ENCODE results near the gene S100A16.
A peak's percentile ranks its signal among the peaks of the same experiment; 100 is the strongest.

The S100A16 gene

DNA sequence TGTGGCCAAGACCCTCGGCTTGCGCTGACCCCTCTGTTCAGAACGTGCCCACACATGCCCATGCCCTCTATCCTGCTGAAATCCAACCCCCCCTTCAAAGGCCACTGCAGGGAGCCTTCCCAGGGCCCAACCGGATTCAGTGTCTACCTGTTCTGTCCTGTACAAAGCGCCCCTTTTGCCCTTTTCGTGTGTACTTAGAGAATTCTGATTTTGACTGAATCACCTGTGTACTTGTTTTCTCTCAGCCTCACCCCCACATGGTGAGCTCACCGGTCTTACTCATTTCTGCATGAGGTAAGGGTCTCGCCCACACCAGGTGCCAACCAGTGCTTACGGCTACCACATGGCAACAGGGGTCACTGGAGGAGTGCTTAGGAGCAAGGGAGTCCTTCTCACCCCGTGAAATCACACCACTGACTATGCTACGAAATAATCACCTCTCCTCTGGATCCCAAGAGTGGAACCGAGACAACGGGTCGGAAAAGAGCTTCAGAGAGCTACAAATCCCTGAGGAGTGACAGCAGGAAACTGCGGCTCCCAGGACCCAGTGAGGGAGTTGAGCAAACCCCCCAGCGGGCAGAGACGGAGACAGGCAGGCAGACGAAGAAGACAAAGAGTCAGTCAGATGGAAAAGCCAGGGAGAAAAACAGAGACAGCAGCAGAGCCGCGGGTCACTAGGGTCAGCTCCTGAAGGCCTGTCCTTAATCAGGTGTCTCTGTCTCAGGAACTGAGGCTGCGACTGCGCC, 45.1 kb downstream of the S100A16 start:
- H4K20me1 ChIP-seq (ENCODE audit: insufficient read depth, low read length, poor library complexity, severe bottlenecking) = no peaks in the 10 kb centered on the region
- no peak overlapping the region for H3K4me3 ChIP-seq (ENCODE audit: low read length, poor library complexity, severe bottlenecking)
- H2AFZ ChIP-seq (ENCODE audit: low read length) = peak overlapping the region; percentile 89
- H3F3A ChIP-seq (ENCODE audit: low read depth) = no peaks in the 10 kb centered on the region
- TF ChIP-seq EZH2phosphoT487 (IDR thresholded peaks at IDR 0.05; ENCODE audit: borderline replicate concordance) (no peak), CTCF (conservative IDR thresholded peaks at IDR 0.05; ENCODE audit: low read length) (no peak)
- H3K4me2 ChIP-seq (ENCODE audit: low read depth, low read length, poor library complexity, severe bottlenecking) = peak overlapping the region; percentile 60
- H3K36me3 ChIP-seq (ENCODE audit: insufficient read depth, low read length) = no peaks in the 10 kb centered on the region
- H3K9me3 ChIP-seq (ENCODE audit: insufficient read depth, low read depth, low read length) = no peaks in the 10 kb centered on the region
- no peaks in the 10 kb centered on the region for H3K79me2 ChIP-seq (ENCODE audit: insufficient read depth, low read length)
- peak overlapping the region; percentile 42 for H3K9ac ChIP-seq (ENCODE audit: low read depth, low read length, poor library complexity, severe bottlenecking)
- H3K27me3 ChIP-seq (ENCODE audit: insufficient read depth, low read length, poor library complexity, severe bottlenecking) = no peaks in the 10 kb centered on the region
- no peaks in the 10 kb centered on the region for H3K9me2 ChIP-seq (replicated peaks; ENCODE audit: low read depth, low read length)
- peaks cover 35% of the 10 kb centered on the region for H3K4me1 ChIP-seq (ENCODE audit: insufficient read depth, low read length, poor library complexity, severe bottlenecking)

DNA sequence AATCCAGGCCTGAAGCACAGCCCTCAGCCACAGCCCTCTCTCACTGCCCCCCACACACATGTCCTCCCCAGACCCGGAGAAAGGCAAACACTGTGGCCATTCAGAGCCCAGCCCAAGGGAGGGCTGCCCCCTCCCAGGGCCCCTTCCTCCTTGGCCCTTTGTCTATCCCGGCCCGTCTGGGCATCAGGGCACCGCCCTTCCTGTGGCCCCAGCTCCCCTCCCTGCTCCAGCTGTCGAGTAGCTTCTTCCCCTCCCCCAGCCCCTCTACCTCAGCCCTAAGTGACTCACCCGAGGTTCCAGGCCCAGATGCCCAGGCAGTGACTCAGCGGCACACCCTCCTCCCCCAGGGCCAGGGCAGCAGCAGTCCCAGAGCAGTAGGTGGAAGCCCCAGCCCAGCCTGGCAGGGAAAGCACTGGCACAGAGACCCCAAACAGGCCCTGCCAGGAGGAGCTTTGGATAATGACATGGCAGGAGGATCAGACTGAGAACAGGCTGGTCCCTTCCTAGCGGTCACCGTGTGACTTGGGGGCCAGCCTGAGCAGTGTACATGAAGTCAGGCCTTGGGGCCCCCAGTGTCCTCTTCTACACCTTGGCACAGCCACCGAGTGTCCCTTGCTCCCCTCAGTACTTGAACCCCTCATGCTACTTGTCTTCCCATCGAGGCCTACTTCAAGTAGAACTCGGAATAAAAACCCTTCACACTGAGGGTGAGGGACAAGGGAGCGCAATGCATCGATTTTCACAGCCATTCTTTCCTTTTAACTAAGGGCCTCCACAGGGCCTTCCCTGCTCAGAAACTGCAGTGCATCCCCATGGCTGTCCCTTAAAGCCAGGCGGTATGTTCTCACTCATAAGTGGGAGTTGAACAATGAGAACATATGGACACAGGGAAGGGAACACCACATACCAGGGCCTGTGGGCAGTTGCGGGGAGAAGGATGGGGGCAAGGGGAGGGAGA, 46.2 kb downstream of the S100A16 start:
- Histone ChIP-seq H3K9ac (ENCODE audit: low read depth, low read length, poor library complexity, severe bottlenecking) (peak overlapping the region; percentile 77), H3K4me3 (ENCODE audit: low read length, poor library complexity, severe bottlenecking) (peak overlapping the region; percentile 26), H4K20me1 (ENCODE audit: insufficient read depth, low read length, poor library complexity, severe bottlenecking) (no peaks in the 10 kb centered on the region), H2AFZ (ENCODE audit: low read length) (no peak overlapping the region), H3K9me3 (ENCODE audit: insufficient read depth, low read depth, low read length) (no peaks in the 10 kb centered on the region), H3K9me2 (replicated peaks; ENCODE audit: low read depth, low read length) (no peaks in the 10 kb centered on the region), H3K36me3 (ENCODE audit: insufficient read depth, low read length) (no peaks in the 10 kb centered on the region), H3K4me1 (ENCODE audit: insufficient read depth, low read length, poor library complexity, severe bottlenecking) (peaks cover 32% of the 10 kb centered on the region), H3F3A (ENCODE audit: low read depth) (no peaks in the 10 kb centered on the region), H3K4me2 (ENCODE audit: low read depth, low read length, poor library complexity, severe bottlenecking) (peak overlapping the region; percentile 51), H3K27me3 (ENCODE audit: insufficient read depth, low read length, poor library complexity, severe bottlenecking) (no peaks in the 10 kb centered on the region), H3K79me2 (ENCODE audit: insufficient read depth, low read length) (no peaks in the 10 kb centered on the region)
- TF ChIP-seq CTCF (conservative IDR thresholded peaks at IDR 0.05; ENCODE audit: low read length) (no peak), EZH2phosphoT487 (IDR thresholded peaks at IDR 0.05; ENCODE audit: borderline replicate concordance) (no peak)

GRCh38 chr1:153565529-153566374, 47.2 kb downstream of the S100A16 start, which contains the start of gene S100A2:
Gene S100A2, minus strand, starts transcription at chr1:153565844. Its CDS starts 1,967 bp downstream, at chr1:153563877.
- H3K79me2 ChIP-seq (ENCODE audit: insufficient read depth, low read length) = no peaks in the 10 kb centered on the region
- no peaks in the 10 kb centered on the region for H3K9me3 ChIP-seq (ENCODE audit: insufficient read depth, low read depth, low read length)
- peaks cover 32% of the 10 kb centered on the region for H3K4me1 ChIP-seq (ENCODE audit: insufficient read depth, low read length, poor library complexity, severe bottlenecking)
- H3F3A ChIP-seq (ENCODE audit: low read depth) = no peaks in the 10 kb centered on the region
- H4K20me1 ChIP-seq (ENCODE audit: insufficient read depth, low read length, poor library complexity, severe bottlenecking) = no peaks in the 10 kb centered on the region
- peak within 1 kb of the TSS; percentile 26 for H3K4me3 ChIP-seq (ENCODE audit: low read length, poor library complexity, severe bottlenecking)
- H3K9ac ChIP-seq (ENCODE audit: low read depth, low read length, poor library complexity, severe bottlenecking) = peak within 1 kb of the TSS; percentile 77
- no peaks in the 10 kb centered on the region for H3K9me2 ChIP-seq (replicated peaks; ENCODE audit: low read depth, low read length)
- no peaks in the 10 kb centered on the region for H3K27me3 ChIP-seq (ENCODE audit: insufficient read depth, low read length, poor library complexity, severe bottlenecking)
- TF ChIP-seq CTCF (conservative IDR thresholded peaks at IDR 0.05; ENCODE audit: low read length) (no peak), EZH2phosphoT487 (IDR thresholded peaks at IDR 0.05; ENCODE audit: borderline replicate concordance) (no peak)
- H3K4me2 ChIP-seq (ENCODE audit: low read depth, low read length, poor library complexity, severe bottlenecking) = peak within 1 kb of the TSS; percentile 51
- H2AFZ ChIP-seq (ENCODE audit: low read length) = peak within 1 kb of the TSS; percentile 67
- H3K36me3 ChIP-seq (ENCODE audit: insufficient read depth, low read length) = no peaks in the 10 kb centered on the region
